ENCODE measurements around the gene NCKAP5. TPM values are rescaled to one million over a fixed set of nuclear protein-coding genes. Genes with fewer than 3 reads are reported as not detected.

Gene NCKAP5
- polyA plus RNA-seq, 1 donor, result 3.3 TPM

GRCh38 chr2:133333181-133333580 is 235.1 kb downstream of the NCKAP5 start:
- DNase-seq (ENCODE audit: low read depth), result no peak

GRCh38 chr2:133331436-133331835 is 236.8 kb downstream of the NCKAP5 start:
- no peak for DNase-seq (ENCODE audit: low read depth)

DNA sequence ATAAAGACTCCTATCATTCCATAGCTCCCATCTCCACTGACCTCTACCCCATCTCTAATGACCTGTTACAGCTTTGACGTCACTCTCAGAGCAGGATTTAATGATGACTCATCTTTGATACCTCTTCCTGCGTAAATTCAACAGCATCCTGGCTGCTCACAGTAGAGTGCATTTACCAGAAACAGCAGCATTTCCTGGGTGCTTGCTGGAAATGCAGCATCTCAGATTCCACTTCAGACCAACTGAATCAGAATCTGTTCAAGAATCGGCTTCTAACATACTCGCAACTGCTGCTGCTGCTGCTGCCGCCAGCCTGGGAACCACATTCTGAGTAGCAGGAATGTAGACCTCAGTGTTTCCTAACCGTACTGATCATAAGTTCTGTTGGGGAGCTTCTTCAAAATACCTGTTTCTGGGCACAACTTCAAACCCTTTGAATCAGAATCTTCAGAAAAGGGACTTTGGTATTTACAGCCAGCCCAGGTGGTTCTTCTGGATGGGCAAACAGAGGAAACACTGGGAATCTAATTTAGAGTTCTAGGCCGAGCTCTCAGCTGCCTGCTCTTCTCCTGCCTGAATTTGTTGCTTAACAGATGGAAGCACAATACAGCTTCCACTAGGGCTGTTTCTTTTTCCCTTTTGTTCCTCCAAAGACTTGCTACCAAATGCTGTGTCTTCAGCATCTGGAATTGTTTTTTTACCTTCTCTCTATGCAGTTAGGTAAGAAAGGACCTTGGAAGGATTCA is 241.4 kb downstream of the NCKAP5 start:
- no peak for DNase-seq (ENCODE audit: low read depth)

- no peak for DNase-seq (ENCODE audit: low read depth)
Observed at GRCh38 chr2:133324150-133324561, 244.1 kb downstream of the NCKAP5 start.

GRCh38 chr2:133322909-133323308 is 245.4 kb downstream of the NCKAP5 start:
- no peak for DNase-seq (ENCODE audit: low read depth)

- no peak for DNase-seq (ENCODE audit: low read depth)
Observed at GRCh38 chr2:133317178-133317577, 251.1 kb downstream of the NCKAP5 start.

- no peak for DNase-seq (ENCODE audit: low read depth)
Observed at GRCh38 chr2:133316557-133316956, 251.7 kb downstream of the NCKAP5 start.

DNA sequence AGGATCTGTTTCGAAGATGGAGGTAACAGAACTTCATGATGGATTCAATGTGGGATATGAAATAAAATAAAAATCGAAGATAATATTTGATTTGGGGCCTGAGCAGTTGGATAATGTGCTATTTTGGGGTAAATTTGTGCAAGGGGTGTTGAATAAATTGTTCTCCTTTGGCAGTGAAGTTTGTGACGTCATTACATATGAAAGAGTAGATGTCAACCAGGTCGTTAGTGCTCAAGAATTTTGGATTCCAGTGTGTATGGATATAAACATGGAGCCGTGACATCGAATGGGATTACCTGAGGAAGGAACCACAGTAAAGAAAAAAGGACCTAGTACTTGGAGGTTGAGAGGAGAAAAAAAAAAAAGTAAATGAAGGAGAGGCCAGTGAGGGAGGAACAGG is 253.0 kb downstream of the NCKAP5 start:
- no peak for DNase-seq (ENCODE audit: low read depth)

DNA sequence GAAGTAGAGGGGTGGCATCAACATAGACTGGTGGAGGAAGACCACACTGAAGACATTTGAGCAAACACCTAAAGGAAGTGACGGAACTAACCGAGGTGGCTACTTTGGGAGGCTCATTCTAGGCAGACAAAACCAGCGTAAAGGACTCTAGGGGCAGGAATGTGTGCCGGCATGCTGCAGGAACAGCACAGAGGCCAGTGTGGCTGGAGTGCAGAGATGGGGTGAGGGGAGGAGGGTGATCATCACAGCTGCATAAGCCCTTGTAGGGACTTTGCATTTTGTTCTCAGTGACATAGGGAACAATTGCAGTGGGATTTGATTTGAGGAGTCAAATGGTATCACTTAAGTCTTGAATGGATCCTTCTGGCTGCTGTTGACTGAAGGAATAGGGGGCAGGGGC is 253.5 kb downstream of the NCKAP5 start:
- no peak for DNase-seq (ENCODE audit: low read depth)

GRCh38 chr2:133312038-133312729 is 256.1 kb downstream of the NCKAP5 start:
- DNase-seq (ENCODE audit: low read depth), result no peak

GRCh38 chr2:133306236-133306635 is 262.0 kb downstream of the NCKAP5 start:
- no peak for DNase-seq (ENCODE audit: low read depth)

DNA sequence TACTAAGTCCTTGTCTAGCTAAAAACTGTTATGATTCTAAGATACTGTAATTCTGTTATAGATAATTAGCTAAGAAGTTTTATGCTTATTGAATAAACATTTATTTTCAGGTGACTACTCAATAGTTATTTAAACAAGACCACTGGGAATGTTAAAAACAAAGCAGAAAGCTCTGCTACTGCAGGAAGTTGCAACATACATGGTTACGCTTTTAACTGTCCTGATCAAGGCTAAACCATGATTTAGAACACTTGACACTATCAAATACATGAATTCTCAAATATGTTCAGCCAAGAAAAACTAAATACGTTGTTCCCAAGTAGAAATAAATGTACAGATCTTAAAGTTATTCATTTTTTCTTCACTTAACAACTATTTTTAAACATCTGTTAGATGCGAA is 263.9 kb downstream of the NCKAP5 start:
- DNase-seq (ENCODE audit: low read depth), result no peak

DNA sequence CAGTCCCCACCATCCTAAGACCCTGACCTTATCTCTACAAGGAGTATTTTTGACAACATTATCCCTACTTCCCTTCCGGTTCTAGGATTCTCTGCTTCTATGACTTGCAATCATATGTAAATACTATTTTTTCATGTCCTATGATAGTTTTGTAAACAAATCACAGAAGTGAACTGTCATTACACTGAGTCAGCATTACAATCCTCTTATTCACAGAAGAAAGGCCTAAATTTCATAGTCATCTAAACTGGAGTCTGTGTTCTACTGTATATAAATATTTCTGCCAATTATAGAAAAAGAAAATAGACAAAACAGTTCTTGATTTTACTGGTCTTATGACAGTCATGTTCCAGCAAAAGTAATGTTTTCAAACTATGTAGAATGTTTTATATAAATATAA is 265.1 kb downstream of the NCKAP5 start:
- no peak for DNase-seq (ENCODE audit: low read depth)

DNA sequence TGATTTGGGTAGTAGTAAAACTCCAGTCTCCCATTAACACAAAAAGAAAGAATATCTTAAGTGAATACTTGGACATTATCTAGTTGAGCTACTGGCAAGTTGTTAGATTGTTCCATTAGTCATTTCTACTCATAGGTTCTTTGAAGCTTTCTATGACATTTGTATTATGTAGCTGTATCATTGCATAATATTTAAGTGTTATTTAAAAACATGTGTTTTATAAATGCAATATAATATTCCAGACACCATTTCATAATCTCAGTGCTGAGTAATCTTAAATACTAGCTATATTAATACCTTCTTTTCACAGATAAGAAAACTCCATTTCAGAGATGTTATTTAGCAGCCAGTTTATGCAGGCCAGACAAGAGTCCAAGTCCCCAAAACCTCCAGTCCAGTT is 271.9 kb downstream of the NCKAP5 start:
- DNase-seq (ENCODE audit: low read depth), result no peak

DNA sequence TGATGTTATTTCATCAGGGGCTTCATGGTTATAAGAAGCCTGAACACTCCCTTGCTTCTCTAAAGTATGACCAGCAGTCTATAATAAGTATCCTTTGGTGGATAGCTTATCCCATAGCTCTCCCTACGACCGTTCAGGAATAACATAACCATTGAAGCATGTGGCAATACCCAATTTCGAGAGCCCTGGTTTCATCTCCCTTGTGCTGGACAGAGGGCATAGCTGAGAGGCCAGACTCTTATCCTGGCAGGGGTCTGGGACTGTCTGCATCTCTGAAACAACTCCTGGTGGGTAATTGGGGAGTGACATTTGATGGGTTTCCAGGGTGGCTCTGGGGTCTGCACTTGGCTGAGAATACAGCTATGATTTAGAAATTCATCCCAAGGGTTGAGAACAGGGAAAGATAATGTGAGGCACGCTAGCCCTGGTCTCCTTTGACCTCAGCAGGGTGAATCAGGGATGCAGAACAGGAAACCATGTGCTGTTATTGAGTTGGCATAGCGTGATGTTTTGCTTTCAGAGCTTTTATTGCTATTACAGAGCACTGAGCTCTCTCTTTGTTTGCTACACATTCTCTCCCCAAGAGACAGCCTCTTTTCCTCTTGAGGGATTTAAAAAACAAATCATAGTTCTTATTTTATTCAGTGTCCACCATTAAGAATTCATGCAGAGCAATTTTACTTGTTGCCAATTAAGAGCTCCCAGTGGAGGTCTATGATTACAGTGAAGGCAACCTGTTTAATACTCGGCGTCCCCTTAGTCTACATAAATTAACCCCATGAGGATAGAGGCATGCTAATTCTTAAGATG is 274.5 kb downstream of the NCKAP5 start:
- no peak for DNase-seq (ENCODE audit: low read depth)

DNA sequence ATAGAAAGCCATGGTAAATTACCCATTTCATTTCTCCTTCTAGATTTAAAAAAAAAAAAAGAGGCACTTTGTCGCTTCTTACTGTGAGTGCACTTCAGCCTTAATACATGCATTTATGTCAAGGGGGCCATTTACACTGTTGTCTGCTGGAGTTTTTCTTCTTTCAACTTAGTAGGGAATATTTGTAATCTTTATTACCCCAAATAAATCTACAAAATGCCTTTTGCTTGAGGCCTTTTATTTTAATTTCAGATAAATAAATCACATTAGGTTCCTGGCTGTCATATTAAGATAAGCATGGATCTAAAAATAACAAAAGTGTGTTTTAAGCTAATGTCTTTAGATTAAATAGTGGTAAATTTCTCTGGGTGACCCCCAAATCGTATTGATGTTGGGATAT is 276.0 kb downstream of the NCKAP5 start:
- no peak for DNase-seq (ENCODE audit: low read depth)

DNA sequence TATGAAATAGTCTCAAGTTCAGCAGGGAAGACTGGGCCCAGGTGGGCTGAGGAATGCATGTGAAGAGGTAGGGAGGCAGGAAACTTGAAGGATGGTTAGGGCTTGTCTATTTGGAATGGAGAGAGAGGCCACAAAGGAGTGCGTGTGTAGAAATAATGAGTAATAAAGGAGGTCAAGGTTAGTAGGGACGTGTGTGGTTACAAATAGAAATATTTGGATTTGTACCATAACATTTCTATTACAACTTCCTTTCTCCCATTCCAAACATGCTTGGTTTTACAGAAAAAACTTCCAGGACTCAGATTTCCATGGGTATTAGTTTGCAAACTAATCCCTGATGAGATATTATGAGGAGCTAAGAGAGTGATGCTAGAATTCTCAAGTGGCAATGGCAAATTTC is 280.6 kb downstream of the NCKAP5 start:
- no peak for DNase-seq (ENCODE audit: low read depth)

DNA sequence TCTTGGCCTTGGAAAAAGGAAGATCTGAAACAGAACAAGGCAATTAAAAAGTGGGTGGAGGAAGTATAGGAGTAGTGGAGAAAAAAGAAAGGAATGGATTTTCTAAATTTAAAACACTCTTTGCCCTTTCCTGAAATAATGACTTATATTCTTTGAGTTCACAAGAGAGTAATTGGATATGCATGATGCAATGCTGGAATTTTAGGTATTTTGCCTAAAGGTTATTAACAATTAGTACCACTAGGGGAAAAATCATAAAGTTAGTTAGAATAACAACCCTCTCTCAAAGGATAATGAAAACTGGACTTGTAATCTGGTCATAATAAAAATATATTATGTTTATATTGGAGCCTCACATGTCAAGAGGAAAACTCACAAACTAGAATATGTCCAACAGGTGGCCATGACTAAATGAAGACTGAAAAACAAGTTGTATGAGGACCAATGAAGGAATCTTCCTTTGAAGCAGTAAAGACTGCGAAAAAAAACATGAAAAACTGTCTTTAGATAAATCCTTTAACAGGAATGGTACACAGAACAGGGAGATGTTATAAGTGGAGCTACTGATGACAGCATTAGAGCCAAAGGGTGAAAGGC is 281.8 kb downstream of the NCKAP5 start:
- DNase-seq (ENCODE audit: low read depth), result no peak

DNA sequence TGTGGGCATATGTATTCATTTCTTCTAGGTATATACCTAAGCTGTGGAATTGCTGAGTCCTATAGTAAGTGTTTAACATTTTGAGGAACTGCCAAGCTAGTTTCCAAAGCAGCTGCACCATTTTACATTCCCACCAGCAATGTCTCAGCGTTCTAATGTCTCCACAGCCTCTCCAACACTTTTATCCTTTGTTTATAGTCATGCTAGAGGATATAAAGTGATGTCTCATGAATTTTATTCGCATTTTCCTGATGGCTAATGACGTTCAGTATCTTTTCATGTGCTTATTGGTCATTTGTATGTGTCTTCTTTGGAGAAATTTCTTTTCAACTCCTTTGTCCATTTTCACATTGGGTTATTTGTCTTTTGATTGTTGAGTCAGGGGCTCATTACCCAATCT is 295.2 kb downstream of the NCKAP5 start:
- no peak for DNase-seq (ENCODE audit: low read depth)

DNA sequence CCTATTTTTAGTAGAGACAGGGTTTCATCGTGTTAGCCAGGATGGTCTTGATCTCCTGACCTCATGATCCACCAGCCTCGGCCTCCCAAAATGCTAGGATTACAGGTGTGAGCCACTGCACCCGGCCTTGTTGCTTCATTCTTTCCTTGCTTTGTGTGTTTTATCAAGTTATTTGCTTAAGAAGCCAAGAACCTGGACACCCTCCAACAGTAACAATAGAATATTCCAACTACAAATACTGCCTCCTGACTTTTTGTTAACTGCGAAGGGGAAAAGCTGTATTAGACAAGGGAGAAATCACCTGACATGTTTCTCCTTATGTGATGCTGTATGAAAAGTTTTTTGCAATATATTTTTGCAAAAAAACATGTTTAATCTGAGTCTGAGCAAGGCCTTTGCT is 297.2 kb downstream of the NCKAP5 start:
- peak; percentile 6 for DNase-seq (ENCODE audit: low read depth)

- DNase-seq (ENCODE audit: low read depth), result no peak
Observed at GRCh38 chr2:133270550-133270949, 297.7 kb downstream of the NCKAP5 start.

DNA sequence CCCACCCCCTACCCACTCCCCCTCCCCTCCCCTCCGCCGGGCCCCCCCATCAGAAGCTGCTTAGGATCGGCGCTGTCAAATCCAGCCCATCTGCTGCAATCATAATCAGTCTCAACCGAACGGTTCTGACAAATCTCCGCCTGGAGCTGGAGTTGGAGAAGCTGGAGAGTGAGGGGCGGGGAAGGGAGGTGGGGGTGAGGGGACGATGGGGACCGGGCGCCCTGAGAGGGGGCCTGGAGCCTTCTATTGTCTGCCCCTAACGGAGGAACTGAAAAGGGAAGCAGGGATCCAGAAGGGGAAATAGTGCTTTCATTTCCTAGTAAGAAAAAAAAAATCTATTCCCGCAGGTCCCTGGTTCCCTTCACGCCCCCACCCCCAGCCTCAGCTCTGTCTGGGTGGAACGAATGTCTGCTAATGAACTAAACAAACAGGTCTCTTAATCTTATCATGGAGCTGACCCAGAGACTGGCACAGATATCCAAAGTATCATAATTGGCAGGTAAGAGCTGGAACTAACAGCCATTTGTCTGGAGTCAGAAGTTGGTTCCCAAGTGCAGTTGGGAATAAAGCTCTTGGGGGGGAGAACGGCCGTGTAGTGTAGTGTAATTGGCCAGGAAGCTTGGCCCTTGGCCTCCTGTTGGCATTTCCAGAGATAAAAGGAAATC is 301.2 kb downstream of the NCKAP5 start:
- DNase-seq (ENCODE audit: low read depth), result no peak
